WTC11 (cell line): ENCODE data around the gene TGDS. TPM values are rescaled to one million over a fixed set of nuclear protein-coding genes. Genes with fewer than 3 reads are reported as not detected.

Experiments
- CREM ChIP-seq: sonication (generic); formaldehyde crosslinking; IDR thresholded peaks from 2 replicates; pipeline ENCODE4 v1.8.1; 2022; ENCODE audit warnings: mild to moderate bottlenecking, missing genetic modification reagents, moderate library complexity
- FOXJ3 ChIP-seq: sonication (generic); formaldehyde crosslinking; IDR thresholded peaks from 2 replicates; pipeline ENCODE4 v1.9.0; 2021; ENCODE audit warnings: missing genetic modification reagents, mild to moderate bottlenecking, borderline replicate concordance
- GTF2I ChIP-seq: fragments of 250-450 bp; sonication (Bioruptor Pico); conservative IDR thresholded peaks from 2 replicates; pipeline ENCODE4 v1.4.0; 2021; ENCODE audit warnings: mild to moderate bottlenecking
- KAT7 ChIP-seq: sonication (generic); formaldehyde crosslinking; IDR thresholded peaks from 2 replicates; pipeline ENCODE4 v1.8.1; 2023; ENCODE audit warnings: missing genetic modification reagents, mild to moderate bottlenecking, borderline replicate concordance
- MXD4 ChIP-seq: fragments of 250-450 bp; sonication (Bioruptor Pico); IDR thresholded peaks from 2 replicates; pipeline ENCODE4 v1.8.0; 2021; ENCODE audit warnings: mild to moderate bottlenecking, moderate library complexity, borderline replicate concordance
- NR2C2 ChIP-seq: sonication (generic); formaldehyde crosslinking; IDR thresholded peaks from 2 replicates; pipeline ENCODE4 v1.8.0; 2022; ENCODE audit warnings: mild to moderate bottlenecking, missing genetic modification reagents
- SMAD3 ChIP-seq: sonication (generic); formaldehyde crosslinking; IDR thresholded peaks from 2 replicates; pipeline ENCODE4 v1.8.0; 2022; ENCODE audit warnings: missing genetic modification reagents, mild to moderate bottlenecking, borderline replicate concordance
- SMAD4 ChIP-seq: sonication (generic); formaldehyde crosslinking; IDR thresholded peaks from 2 replicates; pipeline ENCODE4 v1.8.0; 2022; ENCODE audit warnings: mild to moderate bottlenecking, missing genetic modification reagents
- TCF7 ChIP-seq: sonication (generic); formaldehyde crosslinking; IDR thresholded peaks from 2 replicates; pipeline ENCODE4 v1.8.0; 2022; ENCODE audit warnings: mild to moderate bottlenecking, low read depth, missing genetic modification reagents, moderate library complexity
- TEAD1 ChIP-seq: sonication (generic); formaldehyde crosslinking; IDR thresholded peaks from 2 replicates; pipeline ENCODE4 v1.8.0; 2022; ENCODE audit warnings: mild to moderate bottlenecking, missing genetic modification reagents
- ZNF121 ChIP-seq: sonication (generic); formaldehyde crosslinking; IDR thresholded peaks from 2 replicates; pipeline ENCODE4 v1.8.0; 2023; ENCODE audit warnings: missing genetic modification reagents
- ZNF317 ChIP-seq: sonication (generic); formaldehyde crosslinking; IDR thresholded peaks from 2 replicates; pipeline ENCODE4 v1.8.1; 2023; ENCODE audit warnings: low read depth, mild to moderate bottlenecking, moderate library complexity, missing genetic modification reagents, borderline replicate concordance
- ZNF396 ChIP-seq: fragments of 250-450 bp; sonication (Bioruptor Pico); IDR thresholded peaks from 2 replicates; pipeline ENCODE4 v1.8.0; 2021; ENCODE audit warnings: mild to moderate bottlenecking, moderate library complexity, borderline replicate concordance
- total RNA-seq: library from RNA; stranded (reverse); gene quantifications from 3 replicates; pipeline ENCODE4 v1.2.3, GENCODE V29; 2021
- TF ChIP-seq, protein P1 (sequence below): fragments of 250-450 bp; sonication (Bioruptor Pico); IDR thresholded peaks from 2 replicates; pipeline ENCODE4 v1.9.0; 2021; ENCODE audit warnings: mild to moderate bottlenecking, borderline replicate concordance
- TF ChIP-seq, protein P2 (sequence below): fragments of 250-450 bp; sonication (Bioruptor Pico); IDR thresholded peaks from 2 replicates; pipeline ENCODE4 v1.9.0; 2021; ENCODE audit warnings: mild to moderate bottlenecking
- TF ChIP-seq, protein P3 (sequence below): sonication (generic); formaldehyde crosslinking; IDR thresholded peaks from 2 replicates; pipeline ENCODE4 v1.8.1; 2022; ENCODE audit warnings: low read depth, mild to moderate bottlenecking, moderate library complexity, missing genetic modification reagents, borderline replicate concordance
- TF ChIP-seq, protein P4 (sequence below): sonication (generic); formaldehyde crosslinking; IDR thresholded peaks from 2 replicates; pipeline ENCODE4 v1.8.1; 2023; ENCODE audit warnings: mild to moderate bottlenecking, moderate library complexity, missing genetic modification reagents
- TF ChIP-seq, protein P5 (sequence below): fragments of 250-450 bp; sonication (Bioruptor Pico); IDR thresholded peaks from 2 replicates; pipeline ENCODE4 v1.8.0; 2021; ENCODE audit warnings: mild to moderate bottlenecking
- TF ChIP-seq, protein P6 (sequence below): sonication (generic); formaldehyde crosslinking; conservative IDR thresholded peaks from 2 replicates; pipeline ENCODE4 v1.8.1; 2022; ENCODE audit warnings: mild to moderate bottlenecking, missing genetic modification reagents
- TF ChIP-seq, protein P7 (sequence below): fragments of 250-450 bp; sonication (Bioruptor Pico); IDR thresholded peaks from 2 replicates; pipeline ENCODE4 v1.9.0; 2021; ENCODE audit warnings: mild to moderate bottlenecking

Gene TGDS
- total RNA-seq, 1 experiment from 2014 or later, result 12.5 TPM

DNA sequence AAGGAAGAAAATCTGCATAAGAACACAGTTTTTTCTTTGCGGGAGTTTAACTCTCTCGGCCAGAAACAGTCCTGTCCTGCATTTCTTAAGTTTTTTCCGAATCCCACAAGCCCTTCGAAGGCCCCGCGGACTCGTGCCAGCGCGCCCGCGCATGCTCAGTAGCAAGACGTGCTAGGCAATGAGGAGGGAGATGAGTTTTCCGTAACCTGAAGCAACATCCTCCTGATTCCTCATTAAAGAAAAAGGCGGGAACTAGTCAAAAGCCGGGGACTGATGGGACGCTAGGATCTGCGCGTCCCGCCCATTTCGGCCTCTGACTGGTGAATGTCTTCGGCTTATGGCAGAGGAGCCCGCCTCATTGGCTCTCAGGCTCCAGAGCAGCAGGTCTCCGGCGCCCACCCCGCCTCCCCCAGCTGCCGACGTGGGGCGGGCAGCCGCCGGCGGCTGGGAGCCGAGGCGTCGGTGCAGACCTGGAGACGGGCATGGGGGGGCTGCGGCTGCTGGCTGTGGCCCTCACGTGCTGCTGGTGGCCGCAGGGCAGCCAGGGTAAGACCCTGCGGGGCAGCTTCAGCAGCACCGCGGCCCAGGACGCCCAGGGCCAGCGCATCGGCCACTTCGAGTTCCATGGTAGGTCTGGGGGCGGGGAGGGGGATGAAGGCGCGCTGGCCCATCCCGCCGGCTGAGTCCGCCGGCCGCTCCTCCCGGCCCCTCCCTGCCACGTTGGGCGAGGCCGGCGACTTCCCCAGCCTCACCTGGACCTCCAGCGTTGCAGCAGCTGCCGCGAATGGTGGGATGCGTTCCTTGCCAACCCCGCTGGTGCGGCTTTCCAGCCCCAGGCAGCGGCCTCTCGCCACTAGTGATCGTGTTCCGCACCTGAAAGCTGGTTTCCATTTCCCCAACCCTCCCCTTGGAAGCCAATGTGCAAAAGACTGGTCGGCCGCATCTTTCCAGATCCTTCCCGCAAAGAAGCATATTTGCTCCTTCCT lies 5.8 kb upstream of the TGDS start, which contains the start of gene GPR180 (continued):
- TF ChIP-seq KAT7 (CRISPR knock-in tag) (no peak), ZNF396 (CRISPR knock-in tag) (no peak), FOXJ3 (no peak), SMAD3 (peak; percentile 80; the same call in 1 of the 2 replicates), GTF2I (CRISPR knock-in tag) (no peak), SMAD4 (peak; percentile 30; the same call in 1 of the 2 replicates), ZNF317 (CRISPR knock-in tag) (no peak; the same call in 1 of the 2 replicates), CREM (CRISPR knock-in tag) (peak; percentile 85), TEAD1 (peak; percentile 63), MXD4 (CRISPR knock-in tag) (no peak), TCF7 (CRISPR knock-in tag) (no peak), ZNF121 (no peak), NR2C2 (CRISPR knock-in tag) (peak; percentile 60)
- TF ChIP-seq, protein P1, sequence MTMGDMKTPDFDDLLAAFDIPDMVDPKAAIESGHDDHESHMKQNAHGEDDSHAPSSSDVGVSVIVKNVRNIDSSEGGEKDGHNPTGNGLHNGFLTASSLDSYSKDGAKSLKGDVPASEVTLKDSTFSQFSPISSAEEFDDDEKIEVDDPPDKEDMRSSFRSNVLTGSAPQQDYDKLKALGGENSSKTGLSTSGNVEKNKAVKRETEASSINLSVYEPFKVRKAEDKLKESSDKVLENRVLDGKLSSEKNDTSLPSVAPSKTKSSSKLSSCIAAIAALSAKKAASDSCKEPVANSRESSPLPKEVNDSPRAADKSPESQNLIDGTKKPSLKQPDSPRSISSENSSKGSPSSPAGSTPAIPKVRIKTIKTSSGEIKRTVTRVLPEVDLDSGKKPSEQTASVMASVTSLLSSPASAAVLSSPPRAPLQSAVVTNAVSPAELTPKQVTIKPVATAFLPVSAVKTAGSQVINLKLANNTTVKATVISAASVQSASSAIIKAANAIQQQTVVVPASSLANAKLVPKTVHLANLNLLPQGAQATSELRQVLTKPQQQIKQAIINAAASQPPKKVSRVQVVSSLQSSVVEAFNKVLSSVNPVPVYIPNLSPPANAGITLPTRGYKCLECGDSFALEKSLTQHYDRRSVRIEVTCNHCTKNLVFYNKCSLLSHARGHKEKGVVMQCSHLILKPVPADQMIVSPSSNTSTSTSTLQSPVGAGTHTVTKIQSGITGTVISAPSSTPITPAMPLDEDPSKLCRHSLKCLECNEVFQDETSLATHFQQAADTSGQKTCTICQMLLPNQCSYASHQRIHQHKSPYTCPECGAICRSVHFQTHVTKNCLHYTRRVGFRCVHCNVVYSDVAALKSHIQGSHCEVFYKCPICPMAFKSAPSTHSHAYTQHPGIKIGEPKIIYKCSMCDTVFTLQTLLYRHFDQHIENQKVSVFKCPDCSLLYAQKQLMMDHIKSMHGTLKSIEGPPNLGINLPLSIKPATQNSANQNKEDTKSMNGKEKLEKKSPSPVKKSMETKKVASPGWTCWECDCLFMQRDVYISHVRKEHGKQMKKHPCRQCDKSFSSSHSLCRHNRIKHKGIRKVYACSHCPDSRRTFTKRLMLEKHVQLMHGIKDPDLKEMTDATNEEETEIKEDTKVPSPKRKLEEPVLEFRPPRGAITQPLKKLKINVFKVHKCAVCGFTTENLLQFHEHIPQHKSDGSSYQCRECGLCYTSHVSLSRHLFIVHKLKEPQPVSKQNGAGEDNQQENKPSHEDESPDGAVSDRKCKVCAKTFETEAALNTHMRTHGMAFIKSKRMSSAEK (CRISPR knock-in tag), result no peak
- TF ChIP-seq, protein P2, sequence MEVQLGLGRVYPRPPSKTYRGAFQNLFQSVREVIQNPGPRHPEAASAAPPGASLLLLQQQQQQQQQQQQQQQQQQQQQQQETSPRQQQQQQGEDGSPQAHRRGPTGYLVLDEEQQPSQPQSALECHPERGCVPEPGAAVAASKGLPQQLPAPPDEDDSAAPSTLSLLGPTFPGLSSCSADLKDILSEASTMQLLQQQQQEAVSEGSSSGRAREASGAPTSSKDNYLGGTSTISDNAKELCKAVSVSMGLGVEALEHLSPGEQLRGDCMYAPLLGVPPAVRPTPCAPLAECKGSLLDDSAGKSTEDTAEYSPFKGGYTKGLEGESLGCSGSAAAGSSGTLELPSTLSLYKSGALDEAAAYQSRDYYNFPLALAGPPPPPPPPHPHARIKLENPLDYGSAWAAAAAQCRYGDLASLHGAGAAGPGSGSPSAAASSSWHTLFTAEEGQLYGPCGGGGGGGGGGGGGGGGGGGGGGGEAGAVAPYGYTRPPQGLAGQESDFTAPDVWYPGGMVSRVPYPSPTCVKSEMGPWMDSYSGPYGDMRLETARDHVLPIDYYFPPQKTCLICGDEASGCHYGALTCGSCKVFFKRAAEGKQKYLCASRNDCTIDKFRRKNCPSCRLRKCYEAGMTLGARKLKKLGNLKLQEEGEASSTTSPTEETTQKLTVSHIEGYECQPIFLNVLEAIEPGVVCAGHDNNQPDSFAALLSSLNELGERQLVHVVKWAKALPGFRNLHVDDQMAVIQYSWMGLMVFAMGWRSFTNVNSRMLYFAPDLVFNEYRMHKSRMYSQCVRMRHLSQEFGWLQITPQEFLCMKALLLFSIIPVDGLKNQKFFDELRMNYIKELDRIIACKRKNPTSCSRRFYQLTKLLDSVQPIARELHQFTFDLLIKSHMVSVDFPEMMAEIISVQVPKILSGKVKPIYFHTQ (CRISPR knock-in tag), result no peak
- TF ChIP-seq, protein P3, sequence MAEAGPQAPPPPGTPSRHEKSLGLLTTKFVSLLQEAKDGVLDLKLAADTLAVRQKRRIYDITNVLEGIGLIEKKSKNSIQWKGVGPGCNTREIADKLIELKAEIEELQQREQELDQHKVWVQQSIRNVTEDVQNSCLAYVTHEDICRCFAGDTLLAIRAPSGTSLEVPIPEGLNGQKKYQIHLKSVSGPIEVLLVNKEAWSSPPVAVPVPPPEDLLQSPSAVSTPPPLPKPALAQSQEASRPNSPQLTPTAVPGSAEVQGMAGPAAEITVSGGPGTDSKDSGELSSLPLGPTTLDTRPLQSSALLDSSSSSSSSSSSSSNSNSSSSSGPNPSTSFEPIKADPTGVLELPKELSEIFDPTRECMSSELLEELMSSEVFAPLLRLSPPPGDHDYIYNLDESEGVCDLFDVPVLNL, result 0 out of 2 replicates have a peak, but pooled peaks have one; percentile 32
- TF ChIP-seq, protein P4, sequence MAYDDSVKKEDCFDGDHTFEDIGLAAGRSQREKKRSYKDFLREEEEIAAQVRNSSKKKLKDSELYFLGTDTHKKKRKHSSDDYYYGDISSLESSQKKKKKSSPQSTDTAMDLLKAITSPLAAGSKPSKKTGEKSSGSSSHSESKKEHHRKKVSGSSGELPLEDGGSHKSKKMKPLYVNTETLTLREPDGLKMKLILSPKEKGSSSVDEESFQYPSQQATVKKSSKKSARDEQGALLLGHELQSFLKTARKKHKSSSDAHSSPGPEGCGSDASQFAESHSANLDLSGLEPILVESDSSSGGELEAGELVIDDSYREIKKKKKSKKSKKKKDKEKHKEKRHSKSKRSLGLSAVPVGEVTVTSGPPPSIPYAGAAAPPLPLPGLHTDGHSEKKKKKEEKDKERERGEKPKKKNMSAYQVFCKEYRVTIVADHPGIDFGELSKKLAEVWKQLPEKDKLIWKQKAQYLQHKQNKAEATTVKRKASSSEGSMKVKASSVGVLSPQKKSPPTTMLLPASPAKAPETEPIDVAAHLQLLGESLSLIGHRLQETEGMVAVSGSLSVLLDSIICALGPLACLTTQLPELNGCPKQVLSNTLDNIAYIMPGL (CRISPR knock-in tag), result peak; percentile 74; the same call in 1 of the 2 replicates
- TF ChIP-seq, protein P5, sequence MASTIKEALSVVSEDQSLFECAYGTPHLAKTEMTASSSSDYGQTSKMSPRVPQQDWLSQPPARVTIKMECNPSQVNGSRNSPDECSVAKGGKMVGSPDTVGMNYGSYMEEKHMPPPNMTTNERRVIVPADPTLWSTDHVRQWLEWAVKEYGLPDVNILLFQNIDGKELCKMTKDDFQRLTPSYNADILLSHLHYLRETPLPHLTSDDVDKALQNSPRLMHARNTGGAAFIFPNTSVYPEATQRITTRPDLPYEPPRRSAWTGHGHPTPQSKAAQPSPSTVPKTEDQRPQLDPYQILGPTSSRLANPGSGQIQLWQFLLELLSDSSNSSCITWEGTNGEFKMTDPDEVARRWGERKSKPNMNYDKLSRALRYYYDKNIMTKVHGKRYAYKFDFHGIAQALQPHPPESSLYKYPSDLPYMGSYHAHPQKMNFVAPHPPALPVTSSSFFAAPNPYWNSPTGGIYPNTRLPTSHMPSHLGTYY (CRISPR knock-in tag), result no peak
- TF ChIP-seq, protein P6, sequence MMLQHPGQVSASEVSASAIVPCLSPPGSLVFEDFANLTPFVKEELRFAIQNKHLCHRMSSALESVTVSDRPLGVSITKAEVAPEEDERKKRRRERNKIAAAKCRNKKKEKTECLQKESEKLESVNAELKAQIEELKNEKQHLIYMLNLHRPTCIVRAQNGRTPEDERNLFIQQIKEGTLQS (CRISPR knock-in tag), result no peak
- TF ChIP-seq, protein P7, sequence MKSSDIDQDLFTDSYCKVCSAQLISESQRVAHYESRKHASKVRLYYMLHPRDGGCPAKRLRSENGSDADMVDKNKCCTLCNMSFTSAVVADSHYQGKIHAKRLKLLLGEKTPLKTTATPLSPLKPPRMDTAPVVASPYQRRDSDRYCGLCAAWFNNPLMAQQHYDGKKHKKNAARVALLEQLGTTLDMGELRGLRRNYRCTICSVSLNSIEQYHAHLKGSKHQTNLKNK (CRISPR knock-in tag), result no peak
